Measurements from ENCODE around the gene C9orf152. TPM values are rescaled to one million over a fixed set of nuclear protein-coding genes. Genes with fewer than 3 reads are reported as not detected.
A peak's percentile ranks its signal among the peaks of the same experiment; 100 is the strongest.

C9orf152 gene
- total RNA-seq, 2 experiments from 2014 or later: not detected

DNA sequence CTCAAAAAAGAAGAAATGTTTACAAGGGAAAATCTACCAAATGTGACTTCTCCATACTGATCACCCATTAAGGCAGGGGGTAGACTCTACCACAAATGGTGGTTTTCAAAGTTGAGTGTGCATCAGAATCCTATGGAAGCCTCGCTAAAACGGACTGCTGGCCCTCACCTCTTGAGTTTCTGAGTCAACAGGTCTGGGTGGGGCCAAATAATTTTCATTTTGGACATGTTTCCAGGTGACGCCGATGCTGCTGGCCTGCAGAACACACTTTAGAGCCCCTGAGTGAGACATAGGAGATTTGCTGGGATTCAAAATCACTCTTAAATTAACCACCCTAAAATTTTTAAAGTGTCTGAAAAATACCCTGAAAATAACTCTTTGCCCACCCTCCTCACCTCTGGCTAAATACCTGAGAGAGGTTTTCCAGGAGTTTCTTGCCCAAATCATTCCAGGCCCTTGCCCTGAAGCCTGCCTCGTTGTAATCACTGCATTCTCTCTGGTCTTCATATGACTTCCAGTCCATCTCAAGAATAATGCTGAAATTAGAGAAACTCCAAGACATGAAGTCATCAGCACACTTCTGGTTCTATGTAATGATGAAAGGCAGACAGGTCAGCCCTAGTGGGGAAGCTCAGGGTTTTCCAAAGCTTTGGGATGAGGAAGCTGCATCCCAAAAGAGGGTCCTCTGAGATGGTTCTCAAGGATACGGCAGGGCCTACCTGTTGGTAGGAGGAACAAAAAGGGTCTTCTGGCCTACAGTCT, 18.2 kb downstream of the C9orf152 start:
- H3K27ac Mint-ChIP-seq: no peak overlapping the region
- no peaks in the 10 kb centered on the region for H3K4me1 Mint-ChIP-seq (ENCODE audit: low read depth)
- intact Hi-C loops (cut with micrococcal nuclease): no loop called here
- ChIA-PET CTCF (no interaction called here), POLR2A (no interaction called here)
- no peak for DNase-seq
- no peaks in the 10 kb centered on the region for H3K36me3 Mint-ChIP-seq
- H3K9me3 Mint-ChIP-seq: no peaks in the 10 kb centered on the region
- H3K4me3 Mint-ChIP-seq: no peak overlapping the region
- no peaks in the 10 kb centered on the region for H3K27me3 Mint-ChIP-seq

DNA sequence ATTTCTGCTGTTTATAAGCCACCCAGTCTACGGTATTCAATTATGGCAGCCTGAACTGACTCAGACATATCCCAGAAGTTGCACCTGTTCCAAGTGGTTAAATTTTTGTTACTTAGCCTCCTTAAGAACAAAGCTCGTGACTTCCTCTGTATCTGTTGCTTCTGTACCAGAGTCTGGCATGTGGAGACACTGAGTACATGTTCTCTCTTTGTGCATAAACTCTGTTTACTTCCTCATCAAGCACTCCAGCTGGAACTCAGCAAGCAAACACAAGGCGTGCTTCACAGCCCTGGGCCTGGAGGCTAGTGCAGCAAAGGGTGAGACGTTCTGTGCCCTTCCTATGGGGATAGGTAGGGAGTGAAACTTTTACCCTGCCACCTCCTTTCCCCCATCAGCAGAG, 19.0 kb downstream of the C9orf152 start:
- no peaks in the 10 kb centered on the region for H3K27me3 Mint-ChIP-seq
- no peaks in the 10 kb centered on the region for H3K4me1 Mint-ChIP-seq (ENCODE audit: low read depth)
- DNase-seq: no peak
- H3K4me3 Mint-ChIP-seq: no peak overlapping the region
- intact Hi-C loops (cut with micrococcal nuclease): no loop called here
- H3K9me3 Mint-ChIP-seq: no peaks in the 10 kb centered on the region
- H3K36me3 Mint-ChIP-seq: no peaks in the 10 kb centered on the region
- ChIA-PET CTCF (no interaction called here), POLR2A (no interaction called here)
- no peak overlapping the region for H3K27ac Mint-ChIP-seq

DNA sequence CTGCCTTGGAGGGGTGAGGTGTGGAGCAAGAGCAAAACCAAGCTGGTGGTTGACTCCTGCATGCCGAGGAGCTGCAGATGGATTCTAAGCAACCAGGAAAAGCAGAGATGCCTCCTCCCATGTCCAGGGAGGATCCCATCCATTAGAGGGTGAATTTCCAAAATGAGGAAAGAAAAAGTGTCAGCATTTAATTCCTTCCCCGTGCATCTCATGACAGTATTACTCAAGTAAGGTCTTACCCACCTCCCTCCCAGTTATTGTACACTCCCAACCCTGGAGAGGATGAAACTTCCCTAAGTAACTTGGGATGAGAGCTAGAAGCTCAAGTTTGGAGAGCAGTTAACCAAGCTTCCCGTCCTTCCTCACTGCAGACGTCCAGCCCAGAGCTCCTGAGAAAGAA, 19.9 kb downstream of the C9orf152 start:
- intact Hi-C loops (cut with micrococcal nuclease): no loop called here
- POLR2A ChIA-PET: no interaction called here
- no peaks in the 10 kb centered on the region for H3K9me3 Mint-ChIP-seq
- H3K4me1 Mint-ChIP-seq (ENCODE audit: low read depth): no peaks in the 10 kb centered on the region
- no peak for DNase-seq
- H3K27ac Mint-ChIP-seq: no peak overlapping the region
- H3K36me3 Mint-ChIP-seq: no peaks in the 10 kb centered on the region
- no peaks in the 10 kb centered on the region for H3K27me3 Mint-ChIP-seq
- no peak overlapping the region for H3K4me3 Mint-ChIP-seq
- CTCF ChIA-PET: no interaction called here

DNA sequence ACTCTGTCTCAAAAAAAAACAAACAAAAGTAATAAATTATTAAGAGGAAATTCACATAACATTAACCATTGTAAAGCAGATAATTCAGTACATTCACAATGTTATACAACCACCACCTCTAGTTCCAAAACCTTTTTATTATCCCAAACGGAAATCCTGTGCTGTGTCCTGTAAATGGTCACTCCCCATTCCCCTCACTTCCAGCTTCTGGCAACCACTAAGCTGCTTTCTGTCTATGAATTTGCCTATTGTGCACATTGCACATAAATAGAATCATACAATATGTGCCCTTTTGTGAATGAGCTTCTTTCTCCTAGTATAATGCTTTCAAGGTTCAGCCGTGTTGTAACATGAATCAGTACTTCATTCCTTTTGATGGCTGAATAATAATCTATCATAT, 20.8 kb downstream of the C9orf152 start:
- no peak overlapping the region for H3K27ac Mint-ChIP-seq
- DNase-seq: no peak
- no peaks in the 10 kb centered on the region for H3K27me3 Mint-ChIP-seq
- CTCF ChIA-PET: no interaction called here
- H3K4me3 Mint-ChIP-seq: no peak overlapping the region
- POLR2A ChIA-PET: no interaction called here
- no peaks in the 10 kb centered on the region for H3K9me3 Mint-ChIP-seq
- H3K4me1 Mint-ChIP-seq (ENCODE audit: low read depth): no peaks in the 10 kb centered on the region
- intact Hi-C loops (cut with micrococcal nuclease): no loop called here
- H3K36me3 Mint-ChIP-seq: no peaks in the 10 kb centered on the region

DNA sequence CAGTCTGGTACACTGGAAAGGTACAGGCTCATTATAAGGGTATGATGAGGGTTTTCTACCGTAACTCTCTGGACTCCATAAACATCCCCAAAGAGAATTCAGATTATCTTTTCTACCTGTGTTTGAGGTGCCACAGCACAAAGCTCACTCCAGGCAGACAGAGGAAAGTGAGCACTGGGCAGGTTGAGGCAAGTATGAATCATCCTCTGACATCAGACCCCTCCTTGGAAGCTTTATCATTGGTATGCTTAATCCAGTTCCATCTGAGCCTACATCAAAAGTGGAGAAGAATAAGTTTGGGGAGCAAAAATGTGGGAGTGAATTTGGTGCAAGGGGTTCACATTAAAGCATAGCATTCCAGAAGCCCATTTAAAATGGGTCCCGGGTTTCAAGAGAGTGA, 21.7 kb downstream of the C9orf152 start:
- CTCF ChIA-PET: interaction anchor here (0.7 to 5.2 kb wide), 5 partner anchors 30 to 437 kb away, joined by 3 to 33 read pairs (median 4); no protein-coding TSS in a partner anchor
- POLR2A ChIA-PET: no interaction called here
- Mint-ChIP-seq H3K4me3 (no peak overlapping the region), H3K4me1 (ENCODE audit: low read depth) (no peaks in the 10 kb centered on the region), H3K27me3 (no peaks in the 10 kb centered on the region), H3K27ac (no peak overlapping the region), H3K9me3 (no peaks in the 10 kb centered on the region), H3K36me3 (no peaks in the 10 kb centered on the region)
- no peak for DNase-seq
- intact Hi-C loops (cut with micrococcal nuclease): no loop called here

DNA sequence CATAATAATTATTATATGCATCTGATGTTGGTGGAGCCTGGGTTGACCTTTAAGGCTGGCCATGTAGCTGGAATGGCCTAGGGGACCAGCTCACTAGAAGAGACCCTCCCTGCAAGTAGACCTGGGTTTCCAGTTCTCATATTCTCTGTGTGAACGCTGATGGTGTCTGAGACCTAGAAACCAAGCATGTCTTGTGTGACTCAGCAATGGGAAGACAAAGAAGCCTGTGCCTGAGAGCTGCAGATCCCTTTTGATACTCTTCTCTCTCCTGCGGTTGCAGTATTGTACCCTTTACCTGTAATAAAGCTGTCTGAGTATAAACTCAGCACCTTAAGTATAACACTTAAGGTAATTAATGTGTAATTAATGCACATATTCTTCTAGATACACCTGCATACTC, 22.2 kb downstream of the C9orf152 start:
- no peaks in the 10 kb centered on the region for H3K27me3 Mint-ChIP-seq
- H3K36me3 Mint-ChIP-seq: no peaks in the 10 kb centered on the region
- intact Hi-C loops (cut with micrococcal nuclease): no loop called here
- H3K27ac Mint-ChIP-seq: no peak overlapping the region
- H3K4me1 Mint-ChIP-seq (ENCODE audit: low read depth): no peaks in the 10 kb centered on the region
- POLR2A ChIA-PET: no interaction called here
- CTCF ChIA-PET: interaction anchor here (0.7 to 5.2 kb wide), 5 partner anchors 30 to 438 kb away, joined by 3 to 33 read pairs (median 4); no protein-coding TSS in a partner anchor
- peaks cover 3% of the 10 kb centered on the region for H3K9me3 Mint-ChIP-seq
- H3K4me3 Mint-ChIP-seq: no peak overlapping the region
- no peak for DNase-seq

DNA sequence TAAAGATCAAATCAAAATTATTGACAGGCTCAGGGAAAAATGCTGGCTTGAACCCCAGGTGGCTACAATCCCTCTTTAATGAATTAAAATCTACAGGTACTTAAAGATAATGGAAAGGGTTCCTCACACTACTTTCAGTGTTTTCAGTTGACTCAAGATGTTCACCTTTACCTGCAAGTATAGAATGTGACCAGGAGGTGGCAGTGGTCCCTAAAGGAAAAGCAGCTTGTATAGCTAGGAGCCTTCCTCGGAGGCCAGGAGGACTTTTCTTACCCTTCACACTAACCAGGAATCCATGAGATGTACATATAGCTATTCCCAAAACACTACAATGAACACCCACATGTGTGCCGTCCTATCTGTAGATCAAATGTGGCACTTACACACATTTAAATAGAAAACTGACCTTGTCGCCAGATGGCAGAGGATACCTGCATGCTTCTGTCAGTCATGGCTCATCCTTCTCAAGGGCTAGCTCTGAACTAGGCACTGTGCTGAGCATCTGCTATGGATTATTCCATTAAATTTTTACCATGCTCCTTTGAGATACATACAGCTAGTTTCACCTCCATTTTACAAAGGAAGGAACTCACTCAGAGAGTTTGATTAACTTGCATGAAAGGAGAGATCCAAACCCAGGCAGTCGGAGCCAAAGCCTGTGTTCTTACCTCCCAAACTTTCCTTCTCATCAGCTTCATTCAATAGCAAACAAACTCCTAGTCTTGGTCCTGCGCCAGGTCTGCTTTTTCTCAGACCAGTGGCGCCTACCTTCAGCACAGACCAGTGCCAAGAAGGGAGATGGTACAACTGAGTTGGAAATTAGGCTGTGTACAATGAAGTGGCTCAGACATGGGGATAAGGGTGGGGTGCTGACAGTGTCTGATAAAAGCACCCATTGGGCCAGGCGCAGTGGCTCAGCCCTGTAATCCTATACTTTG, 24.5 kb downstream of the C9orf152 start:
- no peaks in the 10 kb centered on the region for H3K4me1 Mint-ChIP-seq (ENCODE audit: low read depth)
- no peak overlapping the region for H3K4me3 Mint-ChIP-seq
- H3K27me3 Mint-ChIP-seq: no peaks in the 10 kb centered on the region
- ChIA-PET CTCF (interaction anchor here (0.5 to 5.2 kb wide), 30 partner anchors 11 to 1118 kb away, joined by 3 to 33 read pairs (median 4); no protein-coding TSS in a partner anchor), POLR2A (interaction anchor here (0.6 kb wide), 1 partner anchor 122 kb away, joined by 3 read pairs; no protein-coding TSS in a partner anchor)
- intact Hi-C loops (cut with micrococcal nuclease): loop anchor here (1.0 to 2.0 kb wide), 3 partner anchors 33 to 1116 kb away; no protein-coding TSS in a partner anchor
- no peak overlapping the region for H3K27ac Mint-ChIP-seq
- peak; percentile 67 for DNase-seq
- H3K36me3 Mint-ChIP-seq: no peaks in the 10 kb centered on the region
- H3K9me3 Mint-ChIP-seq: peaks cover 8% of the 10 kb centered on the region

DNA sequence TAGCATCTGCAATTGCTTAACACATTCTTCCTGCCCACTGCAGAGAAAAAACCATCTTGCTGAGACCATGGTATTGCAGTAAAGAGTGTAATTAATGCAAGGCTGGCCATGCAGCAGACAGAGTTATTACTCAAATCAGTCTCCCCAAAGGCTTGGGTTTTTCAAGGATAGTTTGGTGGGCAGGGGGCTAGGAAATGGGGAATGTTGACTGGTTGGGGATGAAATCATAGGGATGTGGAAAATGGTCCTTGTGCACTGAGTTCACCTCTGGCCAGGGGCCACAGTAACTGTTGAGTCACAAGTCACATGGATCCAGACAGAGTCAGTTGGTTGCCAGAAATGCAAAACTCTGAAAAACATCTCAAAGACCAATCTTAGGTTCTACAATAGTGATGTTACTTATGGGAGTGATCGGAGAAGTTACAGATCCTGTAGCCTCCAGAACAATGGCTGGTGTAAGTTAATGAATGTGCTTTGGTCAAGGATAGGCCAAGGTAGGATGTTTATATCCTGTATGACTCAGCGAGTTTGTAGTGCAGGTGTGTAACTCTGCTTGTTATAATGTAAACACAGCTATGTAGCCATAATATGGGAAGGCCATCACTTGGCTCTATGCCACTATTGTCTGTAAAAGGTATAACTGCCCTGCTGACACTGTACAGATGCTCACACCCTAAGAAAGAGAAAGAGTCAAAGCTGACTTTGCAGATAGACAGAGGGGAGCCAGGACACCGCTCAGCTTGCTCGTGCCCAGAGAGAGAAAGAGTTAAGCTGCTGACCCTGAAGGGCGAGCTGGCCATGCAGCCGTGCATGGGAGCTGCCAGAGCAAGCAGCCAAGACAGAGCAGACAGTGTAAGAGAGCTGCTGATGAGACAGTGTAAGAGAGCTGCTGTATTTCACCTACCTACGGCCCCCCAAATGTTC, 27.2 kb downstream of the C9orf152 start:
- Mint-ChIP-seq H3K27me3 (no peaks in the 10 kb centered on the region), H3K36me3 (no peaks in the 10 kb centered on the region), H3K27ac (no peak overlapping the region), H3K9me3 (peaks cover 8% of the 10 kb centered on the region), H3K4me1 (ENCODE audit: low read depth) (no peaks in the 10 kb centered on the region), H3K4me3 (no peak overlapping the region)
- no peak for DNase-seq
- CTCF ChIA-PET: interaction anchor here (0.6 to 2.5 kb wide), 9 partner anchors 10 to 1134 kb away, joined by 3 to 10 read pairs (median 4); no protein-coding TSS in a partner anchor
- intact Hi-C loops (cut with micrococcal nuclease): no loop called here
- POLR2A ChIA-PET: no interaction called here

DNA sequence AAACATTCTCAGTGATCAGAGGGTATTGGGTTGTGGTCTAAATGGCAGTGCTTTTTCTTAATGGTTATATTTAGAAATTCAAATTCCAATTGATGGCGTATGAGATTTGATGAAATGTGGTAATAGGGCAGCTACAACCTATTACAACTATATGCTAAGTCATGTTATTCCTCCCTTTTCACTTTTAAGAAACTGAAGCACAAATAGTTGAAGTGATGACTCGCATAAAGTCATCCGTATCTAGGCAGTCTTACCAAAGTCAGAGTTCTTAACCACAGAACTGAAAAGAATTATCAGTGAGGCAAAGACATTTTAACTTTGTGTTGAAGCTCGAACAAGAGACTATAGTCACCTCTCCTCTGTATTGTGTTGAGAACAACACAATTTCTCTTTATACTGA, 28.2 kb downstream of the C9orf152 start:
- intact Hi-C loops (cut with micrococcal nuclease): no loop called here
- Mint-ChIP-seq H3K4me3 (no peak overlapping the region), H3K36me3 (no peaks in the 10 kb centered on the region), H3K27ac (no peak overlapping the region), H3K4me1 (ENCODE audit: low read depth) (no peaks in the 10 kb centered on the region), H3K9me3 (peaks cover 8% of the 10 kb centered on the region), H3K27me3 (no peaks in the 10 kb centered on the region)
- DNase-seq: no peak
- CTCF ChIA-PET: interaction anchor here (1.0 to 2.5 kb wide), 5 partner anchors 24 to 444 kb away, joined by 4 to 10 read pairs (median 4); no protein-coding TSS in a partner anchor
- POLR2A ChIA-PET: no interaction called here

DNA sequence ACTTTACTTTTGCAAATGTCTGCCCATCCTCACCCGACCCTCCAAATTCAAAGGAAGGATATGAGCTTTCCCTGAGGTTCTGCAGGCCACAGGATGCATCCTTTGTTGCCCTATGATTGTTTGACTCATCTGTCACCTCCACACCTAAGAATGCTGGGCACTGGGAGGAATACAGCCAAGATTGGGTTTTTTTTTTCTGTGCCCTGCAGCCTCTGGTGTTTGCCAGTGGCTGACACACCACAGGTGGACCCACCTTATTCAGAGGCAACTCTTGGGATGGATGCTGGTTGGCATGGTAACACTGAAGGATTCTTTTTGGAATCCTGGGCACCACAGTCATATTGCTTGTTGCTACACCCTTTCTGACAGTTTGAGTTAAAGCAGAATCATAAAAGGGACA, 29.7 kb downstream of the C9orf152 start:
- ChIA-PET POLR2A (no interaction called here), CTCF (no interaction called here)
- no peak for DNase-seq
- no peak overlapping the region for H3K4me3 Mint-ChIP-seq
- H3K27me3 Mint-ChIP-seq: no peaks in the 10 kb centered on the region
- no peak overlapping the region for H3K27ac Mint-ChIP-seq
- H3K36me3 Mint-ChIP-seq: peaks cover 1% of the 10 kb centered on the region
- peaks cover 3% of the 10 kb centered on the region for H3K4me1 Mint-ChIP-seq (ENCODE audit: low read depth)
- intact Hi-C loops (cut with micrococcal nuclease): no loop called here
- H3K9me3 Mint-ChIP-seq: peaks cover 8% of the 10 kb centered on the region

DNA sequence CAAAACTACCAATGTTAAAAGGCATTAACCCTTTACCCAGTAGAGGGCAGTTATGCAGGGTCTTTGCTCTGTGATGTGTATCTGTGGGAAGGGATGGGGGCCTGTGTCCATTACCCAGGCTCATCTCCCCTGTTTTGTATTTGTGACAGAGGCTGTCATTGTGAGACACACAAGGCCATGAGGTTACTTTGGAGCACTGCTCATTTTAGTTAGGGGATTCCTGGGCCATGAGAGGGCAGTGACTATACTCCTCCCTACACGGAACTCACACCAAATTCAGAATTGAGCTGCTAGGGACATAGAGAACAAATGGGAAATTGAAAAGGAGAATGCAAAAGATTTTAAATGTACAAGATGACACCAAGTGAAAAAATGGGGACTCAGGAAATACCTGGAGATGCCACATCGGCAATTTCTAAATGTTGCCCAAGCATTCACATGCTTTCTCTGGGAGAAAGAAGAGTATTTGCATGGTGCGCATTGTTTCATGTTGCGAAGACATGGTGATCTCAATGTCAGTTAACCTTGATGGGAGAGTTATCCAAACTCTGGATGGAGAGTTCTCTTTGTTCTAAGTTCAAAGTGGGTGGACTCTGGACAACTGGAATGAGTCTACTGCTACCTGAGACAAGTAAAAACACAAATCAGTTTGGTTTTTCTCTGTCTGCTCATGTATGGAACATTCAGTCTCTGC, 32.5 kb downstream of the C9orf152 start:
- ChIA-PET CTCF (no interaction called here), POLR2A (no interaction called here)
- H3K36me3 Mint-ChIP-seq: peaks cover 5% of the 10 kb centered on the region
- intact Hi-C loops (cut with micrococcal nuclease): no loop called here
- no peak overlapping the region for H3K27ac Mint-ChIP-seq
- H3K4me3 Mint-ChIP-seq: no peak overlapping the region
- H3K9me3 Mint-ChIP-seq: peaks cover under 1% of the 10 kb centered on the region
- DNase-seq: no peak
- peaks cover 6% of the 10 kb centered on the region for H3K4me1 Mint-ChIP-seq (ENCODE audit: low read depth)
- H3K27me3 Mint-ChIP-seq: no peaks in the 10 kb centered on the region

Measured in activated CD4-positive, alpha-beta memory T cell treated with anti-CD3 and anti-CD28 coated beads for 36 hours (primary cell).